Endothelial cell of umbilical vein (primary cell): ENCODE results near the gene TLR5. TPM values are rescaled to one million over a fixed set of nuclear protein-coding genes. Genes with fewer than 3 reads are reported as not detected.

ENCODE experiments used
- BruUV-seq: library from RNA; stranded (reverse); fragments of 400-500 nt; replicated peaks from 2 replicates; lab custom pipeline; 2021; lab: Mats Ljungman, UMichigan
- CTCF ChIA-PET: fragments of 300-600, 350-600 bp; sonication (Branson Sonifier 250); formaldehyde crosslinking; loops from one replicate; lab custom pipeline; 2021; ENCODE audit warnings: antibody characterized with exemption, inconsistent platforms; lab: Charles Lee
- POLR2A ChIA-PET: fragments of 300-600, 350-600 bp; sonication (Branson Sonifier 250); formaldehyde crosslinking; loops from one replicate; lab custom pipeline; 2021; ENCODE audit warnings: antibody characterized with exemption, inconsistent platforms; lab: Charles Lee
- DNase-seq: peaks from one replicate; pipeline ENCODE4 v3.0.0-alpha.2; 2011; ENCODE audit warnings: low read depth, low spot score
- FAIRE-seq: peaks from 2 replicates; lab custom pipeline; 2011; peaks lifted over from hg19 to GRCh38; lab: Jason Lieb, UNC
- H2AFZ ChIP-seq: 2 replicates; pipeline ENCODE4 v1.6.0; 2012; ENCODE audit warnings: low read depth, low read length, control low read depth, inconsistent platforms
- H3K27ac ChIP-seq: 2 replicates; pipeline ENCODE4 v1.5.1; 2011; ENCODE audit warnings: low read depth, mild to moderate bottlenecking, control low read depth, low read length, moderate library complexity; ENCODE audit not compliant: insufficient read depth
- H3K27me3 ChIP-seq, 2 experiments: 2 replicates each; pipeline versions ENCODE4 v1.6.0 to v1.6.1; 2011; ENCODE audit warnings: low read length in 2 of 2, mixed read lengths in 1 of 2; ENCODE audit not compliant: control insufficient read depth in 2 of 2, insufficient read depth in 2 of 2
- H3K36me3 ChIP-seq, 2 experiments: 2 replicates in 1 of 2; 3 replicates in 1 of 2; pipeline ENCODE4 v1.5.1; 2011; ENCODE audit warnings: low read length in 2 of 2, mild to moderate bottlenecking in 1 of 2, moderate library complexity in 1 of 2; ENCODE audit not compliant: control insufficient read depth in 2 of 2, insufficient read depth in 2 of 2; ENCODE audit errors: extremely low read depth in 1 of 2
- H3K4me1 ChIP-seq: 3 replicates; pipeline ENCODE4 v1.5.1; 2011; ENCODE audit warnings: mild to moderate bottlenecking, low read length; ENCODE audit not compliant: control insufficient read depth, insufficient read depth; ENCODE audit errors: extremely low read depth
- H3K4me2 ChIP-seq: 2 replicates; pipeline ENCODE4 v1.6.1; 2011; ENCODE audit warnings: low read length, control low read depth, mixed read lengths; ENCODE audit not compliant: insufficient read depth
- H3K4me3 ChIP-seq, 3 experiments: fragments of 200-600 bp in 1 of 3; sonication (generic), shearing (Covaris generic) in 1 of 3; replicated peaks in 1 of 3; 2 replicates each; pipeline ENCODE4 v1.5.1; 2011 to 2016; ENCODE audit warnings: control low read depth in 3 of 3, low read length in 3 of 3, mild to moderate bottlenecking in 2 of 3, inconsistent platforms in 1 of 3, low read depth in 1 of 3, moderate library complexity in 1 of 3; ENCODE audit not compliant: insufficient read depth in 1 of 3
- H3K79me2 ChIP-seq: 2 replicates; pipeline ENCODE4 v1.6.0; 2012; ENCODE audit warnings: low read length, inconsistent platforms; ENCODE audit not compliant: control insufficient read depth, insufficient read depth
- H3K9ac ChIP-seq: replicated peaks from 2 replicates; pipeline ENCODE3; 2011; ENCODE audit warnings: low read length, control low read depth; ENCODE audit not compliant: insufficient read depth; ENCODE audit errors: extremely low read depth
- H3K9me1 ChIP-seq: replicated peaks from 3 replicates; pipeline ENCODE4 v1.6.0; 2011; ENCODE audit warnings: mild to moderate bottlenecking, low read length; ENCODE audit not compliant: control insufficient read depth, insufficient read depth; ENCODE audit errors: extremely low read depth
- H3K9me3 ChIP-seq: replicated peaks from 2 replicates; pipeline ENCODE4 v1.5.1; 2012; ENCODE audit warnings: low read length, inconsistent platforms; ENCODE audit not compliant: control insufficient read depth, insufficient read depth
- H4K20me1 ChIP-seq: replicated peaks from 2 replicates; pipeline ENCODE3; 2011; ENCODE audit warnings: mild to moderate bottlenecking, low read length; ENCODE audit not compliant: control insufficient read depth, insufficient read depth; ENCODE audit errors: extremely low read depth
- EZH2 ChIP-seq: IDR thresholded peaks from 2 replicates; pipeline ENCODE4 v1.6.1; 2012; ENCODE audit warnings: borderline replicate concordance, low read depth, mild to moderate bottlenecking, moderate library complexity, low read length, inconsistent platforms; ENCODE audit not compliant: severe bottlenecking
- GATA2 ChIP-seq: IDR thresholded peaks from 2 replicates; pipeline ENCODE4 v1.7.0; 2011; ENCODE audit warnings: low read depth, mild to moderate bottlenecking, moderate library complexity, mixed read lengths, low read length; ENCODE audit not compliant: insufficient read length, insufficient read depth
- MYC ChIP-seq: IDR thresholded peaks from one replicate; pipeline ENCODE4 v1.6.1; 2011; ENCODE audit warnings: mild to moderate bottlenecking, low read depth, low read length
- POLR2A ChIP-seq: IDR thresholded peaks from 2 replicates; pipeline ENCODE4 v1.6.1; 2012; ENCODE audit warnings: low read depth, mild to moderate bottlenecking, control low read depth, low read length
- POLR2AphosphoS5 ChIP-seq: IDR thresholded peaks from 2 replicates; pipeline ENCODE4 v1.6.1; 2012; ENCODE audit warnings: low read depth, mild to moderate bottlenecking, control low read depth, low read length, moderate library complexity; ENCODE audit not compliant: insufficient read depth
- dilution Hi-C: fragments of 300-500 bp; cut with MboI; formaldehyde crosslinking; loops from one replicate; pipeline ENCODE4 v1.15.0; 2019; ENCODE audit warnings: low sequenced_read_pairs; ENCODE audit not compliant: extremely low pct_ligation_motif_present
- intact Hi-C: fragments of 100-400 bp; cut with micrococcal nuclease; formaldehyde crosslinking; loops from one replicate; pipeline ENCODE4 v1.10.0; 2022
- polyA plus RNA-seq, 4 experiments: library from polyadenylated mRNA; depleted of rRNA in 3 of 4; stranded (reverse) in 3 of 4; unstranded in 1 of 4; fragments of >200 nt; gene quantifications; 2 replicates each; pipeline versions ENCODE4 v1.2.1 to v1.2.3, GENCODE V29; 2011 to 2012; ENCODE audit warnings: missing spikeins in 1 of 4
- total RNA-seq: library from RNA; stranded (reverse); gene quantifications from 2 replicates; pipeline ENCODE4 v1.2.3, GENCODE V29; 2021
- TF ChIP-seq, protein P1 (sequence below): IDR thresholded peaks from 2 replicates; pipeline ENCODE4 v1.6.1; 2011; ENCODE audit not compliant: insufficient read depth, insufficient read length
- TF ChIP-seq, protein P2 (sequence below), 2 donors: IDR thresholded peaks; 1 replicate in 1 of 2; 2 replicates in 1 of 2; pipeline ENCODE4 v1.5.1; 2011; ENCODE audit warnings: low read length in 2 of 2, mild to moderate bottlenecking in 2 of 2, moderate library complexity in 2 of 2, control low read depth in 1 of 2, inconsistent platforms in 1 of 2, low read depth in 1 of 2; ENCODE audit not compliant: insufficient read depth in 1 of 2; ENCODE audit errors: extremely low read depth in 1 of 2

TLR5 gene
- total and polyA plus RNA-seq, 2 donors (not counting 3 experiments of a cell fraction or from before 2014, with no cell fraction given): 0.15 to 0.25 TPM

GRCh38 chr1:223188618-223189356 lies 45.7 kb upstream of the TLR5 start:
- no peak overlapping the region for H3K4me2 ChIP-seq
- BruUV-seq: no TSS peak
- H3K27ac ChIP-seq: no peak overlapping the region
- no peak for FAIRE-seq
- ChIA-PET CTCF (no interaction called here), POLR2A (no interaction called here)
- no peaks in the 10 kb centered on the region for H3K9me3 ChIP-seq
- H3K4me3 ChIP-seq: no peak overlapping the region
- no peaks in the 10 kb centered on the region for H3K27me3 ChIP-seq
- H4K20me1 ChIP-seq: no peaks in the 10 kb centered on the region
- no peak overlapping the region for H3K9ac ChIP-seq
- H3K4me1 ChIP-seq: no peaks in the 10 kb centered on the region
- H2AFZ ChIP-seq: no peak overlapping the region
- H3K79me2 ChIP-seq: no peaks in the 10 kb centered on the region
- no peaks in the 10 kb centered on the region for H3K36me3 ChIP-seq
- no peaks in the 10 kb centered on the region for H3K9me1 ChIP-seq
- dilution Hi-C loops (no loop called here), intact Hi-C loops (no loop called here)
- DNase-seq: no peak
- TF ChIP-seq, protein P1, sequence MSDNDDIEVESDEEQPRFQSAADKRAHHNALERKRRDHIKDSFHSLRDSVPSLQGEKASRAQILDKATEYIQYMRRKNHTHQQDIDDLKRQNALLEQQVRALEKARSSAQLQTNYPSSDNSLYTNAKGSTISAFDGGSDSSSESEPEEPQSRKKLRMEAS: no peak
- no peak for TF ChIP-seq MYC
- no peak for TF ChIP-seq POLR2A
- TF ChIP-seq, protein P2, sequence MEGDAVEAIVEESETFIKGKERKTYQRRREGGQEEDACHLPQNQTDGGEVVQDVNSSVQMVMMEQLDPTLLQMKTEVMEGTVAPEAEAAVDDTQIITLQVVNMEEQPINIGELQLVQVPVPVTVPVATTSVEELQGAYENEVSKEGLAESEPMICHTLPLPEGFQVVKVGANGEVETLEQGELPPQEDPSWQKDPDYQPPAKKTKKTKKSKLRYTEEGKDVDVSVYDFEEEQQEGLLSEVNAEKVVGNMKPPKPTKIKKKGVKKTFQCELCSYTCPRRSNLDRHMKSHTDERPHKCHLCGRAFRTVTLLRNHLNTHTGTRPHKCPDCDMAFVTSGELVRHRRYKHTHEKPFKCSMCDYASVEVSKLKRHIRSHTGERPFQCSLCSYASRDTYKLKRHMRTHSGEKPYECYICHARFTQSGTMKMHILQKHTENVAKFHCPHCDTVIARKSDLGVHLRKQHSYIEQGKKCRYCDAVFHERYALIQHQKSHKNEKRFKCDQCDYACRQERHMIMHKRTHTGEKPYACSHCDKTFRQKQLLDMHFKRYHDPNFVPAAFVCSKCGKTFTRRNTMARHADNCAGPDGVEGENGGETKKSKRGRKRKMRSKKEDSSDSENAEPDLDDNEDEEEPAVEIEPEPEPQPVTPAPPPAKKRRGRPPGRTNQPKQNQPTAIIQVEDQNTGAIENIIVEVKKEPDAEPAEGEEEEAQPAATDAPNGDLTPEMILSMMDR (IDR thresholded peaks at IDR 0.05; ENCODE audit: extremely low read depth in 1 of 2, insufficient read depth in 1 of 2, low read depth in 1 of 2, low read length in 2 of 2): no peak
- no peak for TF ChIP-seq GATA2
- no peak for TF ChIP-seq POLR2AphosphoS5
- no peak for TF ChIP-seq EZH2
